GM19240 (cell line): ENCODE data around the gene MLH3.
"Not testable (repeated sequence)": the region's sequence is repeated elsewhere in the genome, so short reads cannot be mapped to it uniquely, and the experiment has no call there.

ENCODE experiments used
- DNase-seq: peaks from one replicate; pipeline ENCODE4 v3.0.0; 2011; ENCODE audit warnings: low spot score; ENCODE audit not compliant: insufficient read length

MLH3 gene

GRCh38 chr14:75050852-75051555 is at the start of gene MLH3:
Gene MLH3 (minus strand): TSS chr14:75051467. CDS start chr14:75049655, 1,812 bp downstream.
- DNase-seq, result peak; percentile 48

GRCh38 chr14:75098682-75099081 is 47.4 kb upstream of the MLH3 start:
- DNase-seq, result no peak

DNA sequence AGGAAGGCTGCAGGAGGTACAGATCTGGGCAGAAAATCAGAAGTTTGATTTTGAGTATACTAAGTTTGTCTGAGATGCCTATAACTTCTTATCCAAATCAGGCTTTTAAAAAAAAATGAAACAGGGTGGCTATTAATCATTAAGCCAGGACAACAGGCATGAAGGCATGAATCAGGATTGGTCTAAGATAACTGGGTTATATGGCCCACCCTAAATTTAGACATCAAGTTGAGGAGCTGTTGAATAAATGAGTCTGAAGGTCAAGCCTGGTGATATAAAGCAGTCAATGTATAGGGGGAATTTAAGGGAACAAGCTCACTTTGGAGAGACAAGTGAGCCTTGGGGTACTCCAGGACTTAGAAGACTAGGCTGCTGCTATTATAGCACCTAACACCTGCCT is 46.9 kb upstream of the MLH3 start:
- DNase-seq, result no peak

DNA sequence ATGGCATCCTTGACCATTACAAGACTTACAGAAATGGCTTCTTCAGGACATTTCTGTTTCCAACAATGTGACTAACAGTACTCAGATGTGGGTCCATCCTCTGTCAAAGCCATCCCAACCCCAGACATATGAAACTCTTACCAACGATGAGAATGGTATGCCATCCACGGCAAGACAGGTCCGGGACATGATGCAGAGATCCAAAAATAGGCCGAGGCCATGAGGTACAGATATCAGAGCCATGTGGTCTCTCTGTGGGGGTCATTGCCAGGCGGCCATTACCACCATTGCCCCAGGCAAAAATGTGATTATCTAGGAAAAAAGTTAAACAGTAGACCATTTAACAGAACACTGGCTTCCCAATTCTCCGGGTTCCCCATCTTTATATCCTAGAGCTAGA is 45.7 kb upstream of the MLH3 start:
- DNase-seq, result no peak

GRCh38 chr14:75095690-75096089 is 44.4 kb upstream of the MLH3 start:
- DNase-seq, result no peak

GRCh38 chr14:75094896-75095295 is 43.6 kb upstream of the MLH3 start:
- no peak for DNase-seq

DNA sequence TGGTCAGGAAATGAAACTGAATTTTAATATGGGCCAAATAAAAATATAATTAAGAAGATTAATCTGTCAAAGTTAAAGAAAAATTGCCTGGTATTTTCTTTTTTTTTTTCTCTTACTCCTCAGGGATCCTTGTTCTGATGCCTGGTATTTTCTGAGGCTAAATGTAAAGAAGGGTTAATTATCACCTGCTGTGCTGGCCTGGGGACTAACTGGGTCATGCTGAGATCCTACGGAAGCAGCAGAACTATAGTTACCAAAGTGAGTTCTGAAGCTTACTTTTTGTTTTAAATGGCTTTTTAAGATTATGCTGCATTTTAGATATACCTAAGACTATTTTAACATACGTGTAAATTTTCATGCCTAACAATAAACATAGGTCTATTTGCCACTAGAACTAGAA is 41.4 kb upstream of the MLH3 start:
- DNase-seq, result no peak

DNA sequence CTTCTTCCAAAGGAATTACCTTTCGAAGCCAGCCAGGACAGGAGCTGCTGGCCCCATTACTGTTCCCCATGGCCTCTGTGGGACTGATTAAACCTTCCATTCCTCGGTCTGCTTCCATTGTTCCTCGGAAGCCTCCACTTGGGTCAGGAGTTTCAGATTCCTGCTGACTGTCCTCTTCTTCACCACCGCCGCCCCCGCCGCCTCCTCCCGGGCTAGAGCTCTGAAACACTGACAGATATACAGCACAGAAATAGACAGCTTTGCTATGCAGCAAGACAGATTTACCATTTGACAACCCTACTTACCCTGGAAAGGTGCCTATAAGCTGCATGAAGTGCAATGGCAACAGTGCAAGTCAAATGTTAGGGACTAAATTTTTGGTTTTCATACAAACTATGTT is 40.0 kb upstream of the MLH3 start:
- no peak for DNase-seq

DNA sequence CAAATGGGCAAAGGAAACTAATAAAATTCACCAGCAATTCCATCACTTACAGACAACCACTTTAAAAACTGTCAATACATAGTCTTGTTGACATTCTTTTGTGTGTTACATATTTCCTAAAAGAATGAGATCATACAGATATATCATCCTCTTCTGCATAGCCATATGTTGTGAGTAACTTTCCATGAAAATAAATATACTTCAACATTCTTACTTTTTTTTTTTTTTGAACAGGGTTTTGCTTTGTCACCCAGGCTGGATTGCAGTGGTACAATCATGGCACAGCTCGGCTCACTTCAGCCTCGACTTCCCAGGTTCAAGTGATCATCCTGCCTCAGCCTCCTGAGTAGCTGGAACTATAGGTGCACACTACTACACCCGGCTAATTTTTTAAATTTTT is 39.1 kb upstream of the MLH3 start:
- DNase-seq, result no peak

DNA sequence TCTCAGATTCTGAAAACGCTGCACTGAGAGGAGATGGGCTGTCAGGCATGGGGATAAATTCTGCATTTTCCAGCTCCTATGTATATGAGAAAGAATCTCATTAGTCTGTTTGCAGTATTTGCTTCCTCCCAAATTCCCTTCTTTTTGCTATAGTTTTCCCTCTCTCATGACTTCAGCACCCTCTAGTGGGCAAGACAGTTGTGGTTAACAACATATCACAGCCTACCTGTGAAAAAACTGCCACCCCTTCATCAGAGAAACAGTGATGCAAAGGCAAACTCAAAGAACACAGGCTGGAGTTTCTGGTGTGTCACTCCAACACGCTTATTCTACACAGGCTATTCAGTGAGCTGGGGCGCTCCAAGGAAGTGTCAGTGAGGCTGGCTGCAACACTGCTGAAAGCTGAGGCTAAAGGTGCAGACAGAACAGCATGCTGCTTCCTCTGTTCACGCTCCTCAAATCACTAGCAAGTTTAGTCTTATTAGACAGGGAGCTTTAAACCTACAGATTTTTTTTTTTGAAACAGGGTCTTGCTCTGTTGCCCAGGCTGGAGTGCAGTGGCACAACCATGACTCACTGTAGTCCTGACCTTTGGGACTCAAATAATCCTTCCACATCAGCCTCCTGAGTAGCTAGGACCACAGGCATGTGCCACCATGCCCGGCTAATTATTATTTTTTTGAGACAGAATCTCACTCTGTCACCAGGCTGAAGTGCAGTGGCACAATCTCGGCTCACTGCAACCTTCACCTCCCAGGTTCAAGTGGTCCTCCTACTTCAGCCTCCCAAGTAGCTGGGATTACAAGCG is 37.5 kb upstream of the MLH3 start:
- no peak for DNase-seq

GRCh38 chr14:75088153-75088552 is 36.9 kb upstream of the MLH3 start:
- no peak for DNase-seq

DNA sequence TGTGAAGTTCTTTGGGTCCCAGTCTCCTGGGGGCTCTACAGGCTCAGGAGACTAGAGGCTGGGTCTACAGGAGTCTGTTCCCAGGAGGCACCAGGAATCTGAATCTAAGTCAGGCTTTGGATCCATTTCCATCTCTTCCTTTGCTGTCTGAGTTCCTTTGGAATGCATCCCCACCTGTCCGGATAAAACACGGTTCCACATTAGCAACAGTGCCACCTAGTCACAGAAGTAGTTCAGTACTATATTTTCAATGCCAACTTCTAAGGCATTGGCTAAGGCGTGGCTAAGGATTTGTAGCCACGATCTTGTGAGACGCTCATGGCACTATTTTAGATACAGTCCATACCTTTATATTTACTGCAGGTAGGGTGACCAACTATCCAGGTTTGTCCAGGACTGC is 33.2 kb upstream of the MLH3 start:
- no peak for DNase-seq

GRCh38 chr14:75083271-75083670 is 32.0 kb upstream of the MLH3 start:
- DNase-seq, result no peak

- no peak for DNase-seq
These were observed 30.5 kb upstream of the MLH3 start for GRCh38 chr14:75081660-75082229.

GRCh38 chr14:75079521-75079920 is 28.3 kb upstream of the MLH3 start:
- DNase-seq, result no peak

GRCh38 chr14:75077794-75078193 is 26.5 kb upstream of the MLH3 start:
- no peak for DNase-seq

- DNase-seq, result no peak
These were observed 19.1 kb upstream of the MLH3 start for GRCh38 chr14:75070383-75070782.

DNA sequence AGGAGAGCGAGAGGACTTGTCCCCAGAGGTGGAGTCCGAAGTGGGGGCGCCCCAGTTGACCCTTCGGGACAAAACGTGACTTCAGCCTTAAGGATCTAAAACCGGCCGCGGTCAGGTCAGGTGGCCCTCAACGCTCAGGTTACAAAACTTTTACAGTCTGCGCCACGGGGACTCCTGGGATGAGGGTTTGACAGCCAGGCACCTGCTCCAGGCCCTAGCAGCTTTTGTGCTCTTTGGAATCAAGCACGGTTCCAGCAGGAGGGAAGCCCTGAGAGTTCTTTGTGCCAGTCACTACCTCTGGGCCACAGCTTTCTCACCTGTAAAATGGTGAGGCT is 18.5 kb upstream of the MLH3 start:
- DNase-seq, result no peak

GRCh38 chr14:75069121-75069810 is 18.0 kb upstream of the MLH3 start, which contains the start of gene ZC2HC1C:
Gene ZC2HC1C (plus strand): TSS chr14:75069641. CDS start chr14:75070574, 933 bp downstream.
- DNase-seq, result peak; percentile 46

GRCh38 chr14:75068294-75069120 is 17.2 kb upstream of the MLH3 start:
- no peak for DNase-seq

DNA sequence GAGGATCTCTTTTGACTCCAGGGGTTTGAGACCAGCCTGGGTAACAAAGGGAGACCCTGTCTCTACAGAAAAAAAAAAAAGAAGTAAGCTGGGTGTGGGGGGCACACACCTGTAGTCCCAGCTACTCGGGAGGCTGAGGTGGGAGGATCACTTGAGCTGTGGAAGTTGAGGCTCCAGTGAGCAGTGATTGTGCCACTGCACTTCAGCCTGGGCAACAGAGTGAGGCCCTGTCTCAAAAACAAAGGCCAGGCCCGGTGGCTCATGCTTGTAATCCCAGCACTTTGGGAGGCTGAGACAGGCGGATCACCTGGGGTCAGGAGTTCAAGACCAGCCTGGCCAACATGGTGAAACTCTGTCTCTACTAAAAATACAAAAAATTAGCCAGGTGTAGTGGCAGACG is 16.5 kb upstream of the MLH3 start:
- not testable (repeated sequence) for DNase-seq
